22Rv1 (cell line): Measurements from ENCODE around the gene UBE2F.

ENCODE experiments used
- CTCF ChIP-seq: fragments of 450-650 bp; IDR thresholded peaks from 2 replicates; pipeline ENCODE4 v1.5.1; 2017; ENCODE audit warnings: mild to moderate bottlenecking
- ZFX ChIP-seq: fragments of 450-650 bp; IDR thresholded peaks from 2 replicates; pipeline ENCODE4 v1.6.1; 2017; ENCODE audit warnings: antibody characterized with exemption, borderline replicate concordance

GRCh38 chr2:237921967-237922492 lies 44.8 kb upstream of the UBE2F start:
- TF ChIP-seq CTCF (no peak), ZFX (no peak)
